IPS-NIHi7 (cell line): ENCODE results near the gene ZFP36.
"Not testable (repeated sequence)": the region's sequence is repeated elsewhere in the genome, so short reads cannot be mapped to it uniquely, and the experiment has no call there.

Source experiments
- DNase-seq: peaks from one replicate; pipeline ENCODE4 v3.0.0; 2012; ENCODE audit warnings: mixed read lengths; ENCODE audit errors: extremely low spot score

ZFP36 gene

GRCh38 chr19:39445196-39446111 lies 38.8 kb downstream of the ZFP36 start, which contains the start of gene SUPT5H:
Gene SUPT5H, plus strand, starts transcription at chr19:39445582. Its CDS starts 309 bp downstream, at chr19:39445891.
- peak; percentile 99 for DNase-seq

DNA sequence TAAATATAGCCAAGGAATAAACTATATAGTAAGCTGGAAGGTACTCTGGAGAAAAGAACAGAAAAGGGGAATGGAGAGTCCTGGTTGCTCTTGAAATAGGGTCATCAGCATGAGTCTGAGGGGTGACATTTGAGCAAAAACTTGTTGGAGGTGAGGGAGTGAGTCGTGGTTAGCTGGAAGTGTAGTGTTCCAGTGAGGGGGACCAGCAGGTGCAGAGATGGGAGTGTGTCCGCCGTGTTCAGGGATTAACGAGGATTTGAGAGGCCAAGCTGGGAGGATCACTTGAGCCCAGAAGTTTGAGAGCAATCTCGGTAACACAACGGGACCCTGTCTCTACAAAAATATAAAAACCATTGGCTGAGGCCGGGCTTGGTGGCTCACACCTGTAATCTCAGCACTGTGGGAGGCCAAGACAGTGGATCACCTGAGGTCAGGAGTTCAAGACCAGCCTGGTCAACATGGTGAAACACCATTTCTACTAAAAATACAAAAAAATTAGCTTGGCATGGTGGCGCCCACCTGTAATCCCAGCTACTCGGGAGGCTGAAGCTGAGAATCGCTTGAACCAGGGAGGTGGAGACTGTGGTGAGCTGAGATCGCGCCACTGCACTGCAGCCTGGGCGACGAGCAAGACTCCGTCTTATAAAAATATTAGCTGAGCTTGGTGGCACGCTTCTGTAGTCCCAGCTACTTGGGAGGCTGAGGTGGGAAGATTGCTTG lies 39.9 kb downstream of the ZFP36 start:
- DNase-seq = no peak

DNA sequence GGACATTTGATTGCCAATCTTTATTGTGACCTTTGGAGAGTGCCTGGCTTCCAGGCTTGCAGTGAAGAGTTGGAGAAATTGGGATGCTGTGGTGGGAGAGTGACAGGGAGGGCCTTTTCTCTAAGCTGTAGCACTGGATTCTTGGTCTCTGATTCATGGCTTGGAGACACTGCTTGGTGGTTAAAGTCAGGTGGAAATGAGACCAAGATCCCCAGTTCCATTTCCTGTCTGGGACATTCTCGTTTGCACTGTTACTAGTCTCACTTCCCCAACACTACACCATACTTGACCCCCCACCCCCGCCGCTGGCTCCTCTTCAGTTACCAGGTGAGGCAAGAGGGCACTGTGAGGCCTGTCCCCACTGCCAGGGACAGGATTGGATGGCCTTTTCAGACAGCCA lies 41.6 kb downstream of the ZFP36 start:
- DNase-seq = no peak

DNA sequence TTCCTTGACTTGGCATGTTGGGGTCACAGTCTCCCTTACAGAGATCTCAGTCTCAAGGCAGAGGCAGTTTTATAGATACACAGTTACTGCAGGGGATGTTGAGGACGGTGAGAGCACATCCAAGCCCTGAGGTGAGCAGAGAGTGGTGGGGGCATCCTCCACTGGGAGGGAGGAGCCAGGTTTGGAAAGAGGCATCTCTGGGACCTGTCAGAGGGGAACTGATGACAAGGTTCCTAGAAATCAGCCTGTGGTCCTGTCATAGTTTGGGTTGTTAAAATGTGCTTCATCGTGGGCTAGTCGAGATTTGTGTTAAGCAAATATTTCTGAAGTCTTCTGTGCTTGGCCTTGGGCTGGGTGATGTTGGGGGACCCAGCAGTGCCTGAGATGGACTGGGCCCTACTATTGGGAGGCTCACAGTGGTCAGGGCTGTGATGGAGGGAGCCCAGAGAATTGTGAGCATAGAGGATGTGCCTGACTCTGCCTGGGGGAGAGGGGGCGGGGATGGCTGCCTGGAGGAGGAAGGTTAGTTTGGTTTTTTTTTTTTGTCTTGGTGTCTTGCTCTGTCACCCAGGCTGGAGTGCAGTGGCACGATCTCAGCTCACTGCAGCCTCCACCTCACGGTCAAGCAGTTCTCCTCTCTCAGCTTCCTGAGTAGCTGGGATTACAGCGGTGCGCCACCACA lies 42.6 kb downstream of the ZFP36 start:
- no peak for DNase-seq

DNA sequence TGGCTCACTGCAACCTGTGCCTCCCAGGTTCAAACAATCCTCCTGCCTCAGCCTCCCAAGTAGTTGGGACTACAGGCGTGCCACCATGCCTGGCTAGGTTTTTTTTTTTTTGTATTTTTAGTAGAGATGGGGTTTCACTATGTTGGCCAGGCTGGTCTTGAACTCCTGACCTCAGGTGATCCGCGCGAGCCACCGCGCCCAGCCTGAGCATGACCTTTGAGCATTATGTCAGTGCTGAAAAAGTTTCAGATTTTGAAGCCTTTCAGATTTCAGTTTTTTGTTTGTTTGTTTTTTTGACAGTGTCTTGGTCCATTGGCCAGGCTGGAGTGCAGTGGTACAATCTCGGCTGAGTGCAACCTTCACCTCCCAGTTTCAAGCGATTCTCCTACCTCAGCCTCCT lies 44.6 kb downstream of the ZFP36 start:
- not testable (repeated sequence) for DNase-seq
